ENCODE data around the gene SDK1.

SDK1 gene

GRCh38 chr7:3294432-3295100 lies 6.5 kb upstream of the SDK1 start:
- no peak for DNase-seq

GRCh38 chr7:3297105-3297819 lies 3.8 kb upstream of the SDK1 start:
- DNase-seq = no peak

GRCh38 chr7:3300221-3300650 lies 816 bp upstream of the SDK1 start:
- DNase-seq = no peak

GRCh38 chr7:3301449-3301731 lies 338 bp downstream of the SDK1 start:
- DNase-seq = no peak

- DNase-seq = peak; percentile 44
Measured at GRCh38 chr7:3301831-3302618, 973 bp downstream of the SDK1 start.

- no peak for DNase-seq
Measured at GRCh38 chr7:3302681-3303320, 1.7 kb downstream of the SDK1 start.

GRCh38 chr7:3304131-3304530 lies 3.1 kb downstream of the SDK1 start:
- no peak for DNase-seq

- no peak for DNase-seq
Measured at GRCh38 chr7:3307435-3307834, 6.4 kb downstream of the SDK1 start.

- no peak for DNase-seq
Measured at GRCh38 chr7:3309140-3309539, 8.1 kb downstream of the SDK1 start.

GRCh38 chr7:3309956-3310355 lies 8.9 kb downstream of the SDK1 start:
- no peak for DNase-seq

- DNase-seq = no peak
Measured at GRCh38 chr7:3310884-3311283, 9.8 kb downstream of the SDK1 start.

- no peak for DNase-seq
Measured at GRCh38 chr7:3312583-3312982, 11.5 kb downstream of the SDK1 start.

GRCh38 chr7:3318874-3319273 lies 17.8 kb downstream of the SDK1 start:
- no peak for DNase-seq

GRCh38 chr7:3321206-3321605 lies 20.2 kb downstream of the SDK1 start:
- no peak for DNase-seq

- DNase-seq = no peak
Measured at GRCh38 chr7:3321745-3322144, 20.7 kb downstream of the SDK1 start.

- DNase-seq = no peak
Measured at GRCh38 chr7:3326246-3326645, 25.2 kb downstream of the SDK1 start.

GRCh38 chr7:3327099-3327498 lies 26.0 kb downstream of the SDK1 start:
- no peak for DNase-seq

- DNase-seq = no peak
Measured at GRCh38 chr7:3327655-3328054, 26.6 kb downstream of the SDK1 start.

GRCh38 chr7:3332308-3332707 lies 31.3 kb downstream of the SDK1 start:
- DNase-seq = no peak

GRCh38 chr7:3333861-3334260 lies 32.8 kb downstream of the SDK1 start:
- DNase-seq = no peak

GRCh38 chr7:3336042-3336665 lies 35.1 kb downstream of the SDK1 start:
- DNase-seq = no peak

GRCh38 chr7:3338161-3338560 lies 37.1 kb downstream of the SDK1 start:
- DNase-seq = no peak

Data from NCI-H2227 treated with DMSO at 0.1 percent for 48 hours (cell line).